ENCODE data around the gene UBR3. TPM values are rescaled to one million over a fixed set of nuclear protein-coding genes. Genes with fewer than 3 reads are reported as not detected.
A peak's percentile ranks its signal among the peaks of the same experiment; 100 is the strongest.

The UBR3 gene
- total RNA-seq, 3 donors from 2014 or later (not counting 1 experiment from before 2014, with no cell fraction given), result 40.8 to 54.5 (median 41.0) TPM

DNA sequence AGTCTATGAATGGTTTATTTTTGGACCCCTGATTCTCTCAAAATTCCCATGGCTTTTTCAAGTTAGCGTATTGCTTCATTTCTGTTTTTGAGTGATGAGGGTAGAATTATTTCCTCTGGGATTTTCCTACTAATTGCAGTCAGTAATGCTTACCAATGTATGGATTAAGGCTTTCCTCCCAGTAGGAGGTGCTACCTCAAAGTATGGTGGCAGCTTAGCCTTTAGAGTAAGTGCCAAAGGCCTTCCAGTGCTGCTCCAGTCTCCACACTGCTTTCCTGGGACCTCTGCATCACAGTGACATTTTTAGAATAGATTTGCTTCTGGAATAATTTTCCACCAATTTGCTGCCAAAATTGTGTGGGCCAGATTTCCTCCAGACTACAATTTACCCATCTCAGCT is 44.7 kb upstream of the UBR3 start:
- peaks cover 5 to 9% of the 10 kb centered on the region in 2 donors for H3K27me3 Mint-ChIP-seq (ENCODE audit: low read depth in 2 of 2)
- no peak for ATAC-seq
- H3K27ac Mint-ChIP-seq, result no peak overlapping the region
- Histone ChIP-seq H3K4me1 (ENCODE audit: control insufficient read depth, insufficient read depth, low read length) (no peaks in the 10 kb centered on the region), H3K27me3 (ENCODE audit: control insufficient read depth, insufficient read depth, low read length) (no peaks in the 10 kb centered on the region), H3K36me3 (ENCODE audit: control insufficient read depth, insufficient read depth, low read length) (no peaks in the 10 kb centered on the region), H3K9me3 (ENCODE audit: control insufficient read depth, insufficient read depth, low read length) (no peaks in the 10 kb centered on the region), H3K27ac (ENCODE audit: low read length) (no peak overlapping the region), H3K4me3 (ENCODE audit: low read length) (no peak overlapping the region)
- no peaks in the 10 kb centered on the region for H3K9me3 Mint-ChIP-seq
- TF ChIP-seq, protein P1, sequence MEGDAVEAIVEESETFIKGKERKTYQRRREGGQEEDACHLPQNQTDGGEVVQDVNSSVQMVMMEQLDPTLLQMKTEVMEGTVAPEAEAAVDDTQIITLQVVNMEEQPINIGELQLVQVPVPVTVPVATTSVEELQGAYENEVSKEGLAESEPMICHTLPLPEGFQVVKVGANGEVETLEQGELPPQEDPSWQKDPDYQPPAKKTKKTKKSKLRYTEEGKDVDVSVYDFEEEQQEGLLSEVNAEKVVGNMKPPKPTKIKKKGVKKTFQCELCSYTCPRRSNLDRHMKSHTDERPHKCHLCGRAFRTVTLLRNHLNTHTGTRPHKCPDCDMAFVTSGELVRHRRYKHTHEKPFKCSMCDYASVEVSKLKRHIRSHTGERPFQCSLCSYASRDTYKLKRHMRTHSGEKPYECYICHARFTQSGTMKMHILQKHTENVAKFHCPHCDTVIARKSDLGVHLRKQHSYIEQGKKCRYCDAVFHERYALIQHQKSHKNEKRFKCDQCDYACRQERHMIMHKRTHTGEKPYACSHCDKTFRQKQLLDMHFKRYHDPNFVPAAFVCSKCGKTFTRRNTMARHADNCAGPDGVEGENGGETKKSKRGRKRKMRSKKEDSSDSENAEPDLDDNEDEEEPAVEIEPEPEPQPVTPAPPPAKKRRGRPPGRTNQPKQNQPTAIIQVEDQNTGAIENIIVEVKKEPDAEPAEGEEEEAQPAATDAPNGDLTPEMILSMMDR (IDR thresholded peaks at IDR 0.05), result no peak
- no peak for DNase-seq
- H3K4me1 Mint-ChIP-seq, result no peaks in the 10 kb centered on the region
- H3K36me3 Mint-ChIP-seq, result no peaks in the 10 kb centered on the region
- WGBS (ENCODE audit: insufficient coverage), result 100% methylated on average over 1 of the region's 1 CpG
- intact Hi-C loops (cut with micrococcal nuclease), result no loop called here
- no peak overlapping the region for H3K4me3 Mint-ChIP-seq

DNA sequence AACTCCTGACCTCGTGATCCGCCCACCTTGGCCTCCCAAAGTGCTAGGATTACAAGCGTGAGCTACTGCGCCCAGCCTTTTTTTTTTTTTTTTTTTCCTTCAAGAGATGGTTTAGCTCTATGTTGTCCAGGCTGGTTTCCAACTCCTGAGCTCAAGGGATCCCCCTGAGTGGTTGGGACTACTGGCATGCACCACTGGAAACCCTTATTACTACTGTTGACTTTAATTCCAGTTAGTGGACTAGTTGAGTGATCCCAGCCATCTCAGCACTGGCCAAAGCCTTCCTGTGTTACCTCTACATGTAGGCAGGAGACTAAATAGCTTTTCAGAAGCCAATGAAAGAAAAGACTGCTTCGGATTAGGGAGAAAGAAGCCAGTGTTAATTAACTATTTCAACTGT is 36.7 kb upstream of the UBR3 start:
- Histone ChIP-seq H3K36me3 (ENCODE audit: control insufficient read depth, insufficient read depth, low read length) (no peaks in the 10 kb centered on the region), H3K4me1 (ENCODE audit: control insufficient read depth, insufficient read depth, low read length) (peaks cover 6% of the 10 kb centered on the region), H3K27ac (ENCODE audit: low read length) (no peak overlapping the region), H3K9me3 (ENCODE audit: control insufficient read depth, insufficient read depth, low read length) (no peaks in the 10 kb centered on the region), H3K27me3 (ENCODE audit: control insufficient read depth, insufficient read depth, low read length) (peaks cover 4% of the 10 kb centered on the region), H3K4me3 (ENCODE audit: low read length) (no peak overlapping the region)
- no peak for ATAC-seq
- no peak for DNase-seq
- no peak overlapping the region for H3K4me3 Mint-ChIP-seq
- intact Hi-C loops (cut with micrococcal nuclease), result loop anchor here (10.0 kb wide), 1 partner anchor 96 kb away; the partner anchor contains the start of genes CFAP210 and PHOSPHO2
- peaks cover 16 to 44% of the 10 kb centered on the region in 2 donors for H3K27me3 Mint-ChIP-seq (ENCODE audit: low read depth in 2 of 2)
- H3K9me3 Mint-ChIP-seq, result no peaks in the 10 kb centered on the region
- TF ChIP-seq, protein P1 (IDR thresholded peaks at IDR 0.05), result no peak
- H3K36me3 Mint-ChIP-seq, result no peaks in the 10 kb centered on the region
- WGBS (ENCODE audit: insufficient coverage), result 95% methylated on average over 5 of the region's 5 CpGs
- peaks cover 6% of the 10 kb centered on the region in 2 donors for H3K4me1 Mint-ChIP-seq
- no peak overlapping the region for H3K27ac Mint-ChIP-seq

DNA sequence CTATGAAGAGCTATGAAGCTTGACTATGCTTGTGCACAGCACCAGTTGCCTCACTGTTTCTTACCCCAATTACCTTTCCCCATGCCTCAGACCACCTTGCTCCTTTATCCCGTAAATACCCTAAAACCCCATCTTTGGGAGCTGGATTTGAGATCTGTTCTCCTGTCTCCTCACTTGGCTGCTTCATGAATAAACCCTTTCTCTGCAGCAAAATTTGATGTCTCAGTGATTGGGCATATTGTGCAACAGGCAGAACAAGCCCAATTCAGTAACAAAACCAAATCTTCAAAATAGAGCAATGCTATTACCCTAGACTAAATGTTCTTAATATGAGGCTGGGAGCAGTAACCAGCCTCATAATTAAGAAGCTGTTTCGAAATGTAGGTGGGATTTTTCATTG is 32.1 kb upstream of the UBR3 start:
- no peaks in the 10 kb centered on the region for H3K9me3 ChIP-seq (ENCODE audit: control insufficient read depth, insufficient read depth, low read length)
- H3K36me3 Mint-ChIP-seq, result no peaks in the 10 kb centered on the region
- no peak overlapping the region for H3K27ac Mint-ChIP-seq
- DNase-seq (no peak), ATAC-seq (no peak)
- intact Hi-C loops (cut with micrococcal nuclease), result loop anchor here (10.0 kb wide), 1 partner anchor 100 kb away; the partner anchor contains the start of genes CFAP210 and PHOSPHO2
- H3K4me3 Mint-ChIP-seq, result no peak overlapping the region
- H3K27me3 Mint-ChIP-seq (ENCODE audit: low read depth in 2 of 2), result peaks cover 2 to 17% of the 10 kb centered on the region in 2 donors
- TF ChIP-seq, protein P1 (IDR thresholded peaks at IDR 0.05), result no peak
- no peak overlapping the region for H3K27ac ChIP-seq (ENCODE audit: low read length)
- H3K36me3 ChIP-seq (ENCODE audit: control insufficient read depth, insufficient read depth, low read length), result no peaks in the 10 kb centered on the region
- 87% methylated on average over 1 of the region's 2 CpGs for WGBS (ENCODE audit: insufficient coverage)
- H3K4me3 ChIP-seq (ENCODE audit: low read length), result no peak overlapping the region
- H3K4me1 ChIP-seq (ENCODE audit: control insufficient read depth, insufficient read depth, low read length), result peaks cover 3% of the 10 kb centered on the region
- no peaks in the 10 kb centered on the region for H3K9me3 Mint-ChIP-seq
- H3K4me1 Mint-ChIP-seq, result peaks cover 16 to 17% of the 10 kb centered on the region in 2 donors
- H3K27me3 ChIP-seq (ENCODE audit: control insufficient read depth, insufficient read depth, low read length), result no peaks in the 10 kb centered on the region

DNA sequence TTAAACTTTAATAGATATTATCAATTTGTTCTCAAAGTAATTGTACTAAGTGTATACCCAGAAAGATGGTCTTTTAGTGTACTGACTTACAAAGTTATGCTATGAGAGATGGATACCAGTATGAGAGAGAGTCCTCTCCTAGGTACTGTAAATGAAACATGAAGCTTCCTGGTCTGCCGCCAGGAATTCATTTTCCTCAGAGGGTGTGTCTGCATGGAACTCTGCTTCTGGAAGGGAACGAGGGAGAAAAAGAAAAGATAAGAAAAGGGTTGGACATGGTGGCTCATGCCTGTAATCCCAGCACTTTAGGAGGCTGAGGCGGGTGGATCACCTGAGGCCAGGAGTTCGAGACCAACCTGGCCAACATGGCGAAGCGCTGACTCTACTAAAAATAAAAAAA is 30.8 kb upstream of the UBR3 start:
- no peak for ATAC-seq
- Mint-ChIP-seq H3K4me1 (peaks cover 16 to 18% of the 10 kb centered on the region in 2 donors), H3K27ac (no peak overlapping the region), H3K27me3 (ENCODE audit: low read depth in 2 of 2) (peaks cover 2 to 17% of the 10 kb centered on the region in 2 donors), H3K9me3 (no peaks in the 10 kb centered on the region), H3K36me3 (no peaks in the 10 kb centered on the region), H3K4me3 (peak overlapping the region; percentile 38)
- 95% methylated on average over 6 of the region's 6 CpGs for WGBS (ENCODE audit: insufficient coverage)
- TF ChIP-seq, protein P1 (IDR thresholded peaks at IDR 0.05), result no peak
- H3K36me3 ChIP-seq (ENCODE audit: control insufficient read depth, insufficient read depth, low read length), result peaks cover 4% of the 10 kb centered on the region
- intact Hi-C loops (cut with micrococcal nuclease), result loop anchor here (10.0 kb wide), 1 partner anchor 102 kb away; the partner anchor contains the start of genes CFAP210 and PHOSPHO2
- no peak overlapping the region for H3K4me3 ChIP-seq (ENCODE audit: low read length)
- H3K9me3 ChIP-seq (ENCODE audit: control insufficient read depth, insufficient read depth, low read length), result no peaks in the 10 kb centered on the region
- H3K4me1 ChIP-seq (ENCODE audit: control insufficient read depth, insufficient read depth, low read length), result peaks cover 5% of the 10 kb centered on the region
- H3K27ac ChIP-seq (ENCODE audit: low read length), result no peak overlapping the region
- DNase-seq, result no peak
- no peaks in the 10 kb centered on the region for H3K27me3 ChIP-seq (ENCODE audit: control insufficient read depth, insufficient read depth, low read length)

Data from natural killer cell (primary cell).